HCEC 1CT (cell line): ENCODE data around the gene OAS2.

ENCODE experiments used
- DNase-seq: peaks from one replicate; pipeline ENCODE4 v3.0.0-alpha.2; 2017

OAS2 gene

DNA sequence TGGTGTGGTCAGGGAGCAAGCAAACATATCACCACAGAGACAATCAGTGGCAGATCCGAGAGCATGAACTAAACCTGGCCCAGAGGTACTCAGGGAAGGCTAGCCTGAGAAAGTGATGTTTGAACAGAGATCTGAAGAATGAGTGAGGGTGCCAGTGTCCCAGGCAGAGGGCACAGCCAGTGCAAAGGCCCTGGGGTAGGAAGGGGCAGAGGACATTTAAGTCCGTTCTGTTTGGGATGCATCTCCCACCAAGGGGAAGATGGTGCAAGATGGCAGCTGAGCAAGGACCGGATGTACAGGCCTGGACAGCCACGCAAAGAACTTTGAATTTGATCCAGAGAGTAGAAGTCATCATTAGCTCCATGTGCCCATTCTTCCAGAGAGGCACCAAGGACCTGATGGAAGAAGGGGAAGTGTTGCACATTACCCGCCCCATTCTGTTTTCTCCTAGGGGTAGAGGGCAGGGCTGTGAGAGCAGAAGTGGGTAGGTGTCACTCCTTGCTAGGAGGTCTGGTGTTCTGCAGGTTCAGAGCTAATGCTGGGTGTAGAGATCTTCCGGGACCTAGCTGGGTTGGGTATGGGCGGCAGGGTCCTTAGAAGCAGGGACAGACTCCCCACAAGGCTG lies 82.1 kb downstream of the OAS2 start:
- no peak for DNase-seq

DNA sequence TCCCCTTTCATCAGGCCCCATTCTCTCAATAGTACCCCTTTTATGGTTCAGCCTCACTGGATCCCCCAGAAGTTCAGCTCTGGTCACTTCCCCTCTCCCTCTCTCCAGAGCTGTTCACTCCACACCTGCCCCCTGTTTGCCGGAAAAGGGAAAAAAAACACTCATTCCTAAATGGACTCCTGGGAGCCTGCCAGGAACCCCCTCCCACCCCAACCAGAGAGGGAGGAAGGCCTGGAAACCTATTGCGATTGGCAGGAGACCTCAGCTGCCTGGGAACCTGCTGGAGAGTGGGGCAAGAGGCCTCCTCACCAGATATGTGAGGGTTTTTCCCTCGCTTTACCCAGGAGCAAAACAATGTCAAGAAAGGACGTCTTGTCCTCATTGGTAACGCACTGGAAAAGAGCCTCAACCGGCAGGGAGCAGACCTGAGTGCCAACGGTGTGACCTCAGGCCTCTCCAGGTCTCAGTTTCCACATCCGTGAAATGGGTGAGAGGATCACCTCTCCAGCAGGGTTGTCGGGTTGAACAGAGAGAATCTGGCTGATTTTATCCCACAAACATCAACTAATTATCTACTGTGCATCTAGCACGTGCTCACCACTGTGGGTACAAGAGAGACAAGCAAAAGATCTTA lies 82.9 kb downstream of the OAS2 start:
- DNase-seq, result no peak
